ENCODE data around the gene PACS1. TPM values are rescaled to one million over a fixed set of nuclear protein-coding genes. Genes with fewer than 3 reads are reported as not detected.

The PACS1 gene
- total RNA-seq, 3 donors from 2014 or later, result 14.4 to 44.9 (median 18.9) TPM

DNA sequence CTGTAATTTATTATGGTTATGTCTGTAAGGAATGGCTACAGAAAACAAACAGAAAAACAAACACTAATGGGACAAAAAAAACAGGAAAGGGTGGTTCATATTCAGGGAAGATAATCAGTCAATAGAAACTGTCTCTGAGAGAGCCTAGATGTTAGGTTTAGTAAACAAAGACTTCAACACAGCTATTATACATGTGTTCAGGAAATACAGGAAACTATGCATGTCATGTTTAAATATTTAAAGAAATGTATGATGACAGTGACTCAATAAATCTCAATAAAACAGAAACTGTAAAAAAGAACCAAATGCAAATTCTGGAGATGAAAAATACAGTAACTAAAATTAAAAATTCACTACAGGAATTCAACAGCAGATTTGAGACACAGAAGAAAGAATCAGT lies 76.0 kb downstream of the PACS1 start:
- DNase-seq (no peak), ATAC-seq (no peak)
- H3K4me3 ChIP-seq, result no peak overlapping the region
- H3K36me3 ChIP-seq (ENCODE audit: low read depth), result no peaks in the 10 kb centered on the region
- no peaks in the 10 kb centered on the region for H3K9me3 ChIP-seq
- intact Hi-C loops (cut with DNase I, micrococcal nuclease), result no loop called here
- no peaks in the 10 kb centered on the region for H3K4me1 ChIP-seq (ENCODE audit: low read depth)
- TF ChIP-seq, protein P1, sequence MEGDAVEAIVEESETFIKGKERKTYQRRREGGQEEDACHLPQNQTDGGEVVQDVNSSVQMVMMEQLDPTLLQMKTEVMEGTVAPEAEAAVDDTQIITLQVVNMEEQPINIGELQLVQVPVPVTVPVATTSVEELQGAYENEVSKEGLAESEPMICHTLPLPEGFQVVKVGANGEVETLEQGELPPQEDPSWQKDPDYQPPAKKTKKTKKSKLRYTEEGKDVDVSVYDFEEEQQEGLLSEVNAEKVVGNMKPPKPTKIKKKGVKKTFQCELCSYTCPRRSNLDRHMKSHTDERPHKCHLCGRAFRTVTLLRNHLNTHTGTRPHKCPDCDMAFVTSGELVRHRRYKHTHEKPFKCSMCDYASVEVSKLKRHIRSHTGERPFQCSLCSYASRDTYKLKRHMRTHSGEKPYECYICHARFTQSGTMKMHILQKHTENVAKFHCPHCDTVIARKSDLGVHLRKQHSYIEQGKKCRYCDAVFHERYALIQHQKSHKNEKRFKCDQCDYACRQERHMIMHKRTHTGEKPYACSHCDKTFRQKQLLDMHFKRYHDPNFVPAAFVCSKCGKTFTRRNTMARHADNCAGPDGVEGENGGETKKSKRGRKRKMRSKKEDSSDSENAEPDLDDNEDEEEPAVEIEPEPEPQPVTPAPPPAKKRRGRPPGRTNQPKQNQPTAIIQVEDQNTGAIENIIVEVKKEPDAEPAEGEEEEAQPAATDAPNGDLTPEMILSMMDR (IDR thresholded peaks at IDR 0.05), result no peak

DNA sequence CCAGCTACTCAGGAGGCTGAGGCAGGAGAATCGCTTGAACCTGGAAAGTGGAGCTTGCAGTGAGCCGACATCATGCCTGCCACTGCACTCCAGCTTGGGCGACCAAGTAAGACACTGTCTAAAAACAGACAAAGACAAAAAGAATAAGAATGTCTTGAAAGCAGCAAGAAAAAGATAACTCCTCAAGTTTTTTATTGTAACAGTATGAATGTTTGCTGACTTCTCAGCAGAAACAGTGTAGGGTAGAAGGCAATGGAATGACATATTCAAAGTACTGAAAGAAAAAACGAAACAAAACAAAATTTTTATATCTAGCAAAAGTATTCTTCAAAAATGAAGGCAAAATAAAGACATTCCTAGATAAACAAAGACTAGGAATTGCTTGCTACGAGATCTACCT lies 76.9 kb downstream of the PACS1 start:
- H3K9me3 ChIP-seq, result no peaks in the 10 kb centered on the region
- no peaks in the 10 kb centered on the region for H3K4me1 ChIP-seq (ENCODE audit: low read depth)
- no peak overlapping the region for H3K4me3 ChIP-seq
- TF ChIP-seq, protein P1 (IDR thresholded peaks at IDR 0.05), result no peak
- no peak for DNase-seq
- no peak for ATAC-seq
- no peaks in the 10 kb centered on the region for H3K36me3 ChIP-seq (ENCODE audit: low read depth)
- intact Hi-C loops (cut with DNase I, micrococcal nuclease), result no loop called here

DNA sequence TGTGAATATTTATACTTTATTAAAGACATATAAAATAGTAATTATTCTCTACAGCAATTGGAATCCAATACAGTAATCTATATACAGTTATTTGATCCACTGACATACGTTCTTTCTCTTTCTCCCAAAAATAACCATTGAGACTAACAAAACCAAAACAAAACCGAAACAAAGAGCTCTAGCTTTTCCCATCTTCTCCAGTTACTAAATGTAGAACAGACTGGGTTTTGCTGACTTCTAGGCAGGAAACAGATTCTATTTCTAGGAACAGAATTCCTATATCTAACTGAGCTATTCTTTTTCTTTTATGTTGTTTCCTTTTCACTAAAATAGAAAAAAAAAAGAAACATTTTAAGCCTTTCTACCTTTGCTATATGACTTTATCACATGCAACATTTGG lies 80.1 kb downstream of the PACS1 start:
- intact Hi-C loops (cut with DNase I, micrococcal nuclease), result no loop called here
- H3K4me1 ChIP-seq (ENCODE audit: low read depth), result no peaks in the 10 kb centered on the region
- TF ChIP-seq, protein P1 (IDR thresholded peaks at IDR 0.05), result no peak
- H3K36me3 ChIP-seq (ENCODE audit: low read depth), result no peaks in the 10 kb centered on the region
- ATAC-seq, result no peak
- no peaks in the 10 kb centered on the region for H3K9me3 ChIP-seq
- no peak overlapping the region for H3K4me3 ChIP-seq
- no peak for DNase-seq

DNA sequence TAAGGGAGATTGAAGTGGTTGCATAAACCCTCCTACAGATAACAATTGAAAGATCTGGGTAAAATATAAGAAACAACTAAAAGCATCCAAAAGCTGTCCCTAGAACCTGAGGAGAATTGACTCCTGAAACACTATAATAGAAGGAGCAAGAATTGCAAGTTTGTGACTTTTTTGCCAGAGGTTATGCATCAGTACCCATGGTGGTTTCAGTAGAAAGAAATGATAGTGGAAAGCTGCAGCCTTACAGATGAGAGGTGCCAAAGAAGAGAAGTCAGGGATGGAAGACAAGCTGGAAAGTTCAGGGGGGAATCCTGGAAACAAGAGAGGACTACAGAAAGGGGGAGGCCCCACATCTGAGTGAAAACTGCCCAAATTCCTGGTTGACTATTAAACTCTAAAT lies 80.7 kb downstream of the PACS1 start:
- no peaks in the 10 kb centered on the region for H3K4me1 ChIP-seq (ENCODE audit: low read depth)
- no peaks in the 10 kb centered on the region for H3K9me3 ChIP-seq
- ATAC-seq (no peak), DNase-seq (no peak)
- no peak overlapping the region for H3K4me3 ChIP-seq
- intact Hi-C loops (cut with DNase I, micrococcal nuclease), result no loop called here
- TF ChIP-seq, protein P1 (IDR thresholded peaks at IDR 0.05), result no peak
- no peaks in the 10 kb centered on the region for H3K36me3 ChIP-seq (ENCODE audit: low read depth)

DNA sequence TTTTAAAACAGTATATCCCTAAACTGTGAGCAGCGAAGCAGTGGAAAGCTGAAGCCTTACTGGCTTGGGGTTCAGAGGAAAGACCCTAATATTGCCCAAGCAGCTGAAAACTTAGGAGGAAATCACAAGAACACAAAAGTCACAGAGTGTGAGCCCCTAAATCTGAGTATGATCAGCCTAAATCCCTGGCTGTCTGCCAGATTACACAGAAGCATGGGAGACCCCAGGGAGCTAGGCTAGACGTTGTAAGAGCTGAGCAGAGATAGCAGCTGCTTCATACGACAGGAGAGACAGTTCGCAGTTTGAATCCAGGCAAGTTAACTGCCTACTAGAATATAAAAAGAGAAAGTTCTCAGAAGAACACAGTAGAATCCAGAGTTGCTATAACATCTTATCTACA lies 81.2 kb downstream of the PACS1 start:
- DNase-seq, result no peak
- intact Hi-C loops (cut with DNase I, micrococcal nuclease), result no loop called here
- TF ChIP-seq, protein P1 (IDR thresholded peaks at IDR 0.05), result no peak
- Histone ChIP-seq H3K9me3 (no peaks in the 10 kb centered on the region), H3K4me1 (ENCODE audit: low read depth) (no peaks in the 10 kb centered on the region), H3K36me3 (ENCODE audit: low read depth) (no peaks in the 10 kb centered on the region), H3K4me3 (no peak overlapping the region)
- no peak for ATAC-seq

DNA sequence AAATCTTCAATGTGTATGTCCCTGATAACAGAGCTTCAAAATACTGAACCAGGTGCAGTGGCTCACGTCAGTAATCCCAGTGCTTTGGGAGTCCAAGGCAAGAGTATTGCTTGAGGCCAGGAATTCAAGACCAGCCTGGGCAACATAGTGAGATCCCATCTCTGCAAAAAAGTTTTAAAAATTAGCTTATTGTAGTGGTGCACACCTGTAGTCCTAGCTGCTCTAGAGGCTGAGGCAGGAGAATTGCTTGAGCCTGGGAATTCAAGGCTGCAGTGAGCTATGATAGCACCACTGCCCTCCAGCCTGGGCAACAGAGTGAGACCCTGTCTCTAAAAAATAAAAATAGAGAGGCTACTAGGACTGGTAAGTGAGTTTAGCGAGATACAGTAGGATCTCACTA lies 84.0 kb downstream of the PACS1 start:
- no peak for DNase-seq
- Histone ChIP-seq H3K4me3 (no peak overlapping the region), H3K36me3 (ENCODE audit: low read depth) (no peaks in the 10 kb centered on the region), H3K9me3 (no peaks in the 10 kb centered on the region), H3K4me1 (ENCODE audit: low read depth) (no peaks in the 10 kb centered on the region)
- ATAC-seq, result no peak
- TF ChIP-seq, protein P1 (IDR thresholded peaks at IDR 0.05), result no peak
- intact Hi-C loops (cut with DNase I, micrococcal nuclease), result no loop called here

Data from mucosa of descending colon (tissue), 3 donors.